Lower leg skin (tissue), 3 donors: ENCODE data around the gene ZNF428.

Source experiments
- CTCF ChIP-seq, 3 donors: fragments of 450-650 bp; IDR thresholded peaks; one replicate each; pipeline ENCODE4 v1.5.1; 2016; ENCODE audit warnings: antibody characterized with exemption in 3 of 3, mild to moderate bottlenecking in 3 of 3, moderate library complexity in 2 of 3
- POLR2A ChIP-seq, 2 donors: fragments of 450-650 bp; IDR thresholded peaks; one replicate each; pipeline ENCODE4 v1.6.1; 2016 to 2017; ENCODE audit warnings: antibody characterized with exemption in 2 of 2, mild to moderate bottlenecking in 1 of 2, moderate library complexity in 1 of 2

- no peak for TF ChIP-seq POLR2A (IDR thresholded peaks at IDR 0.05)
- no peak for TF ChIP-seq CTCF (IDR thresholded peaks at IDR 0.05)
These were observed 19.6 kb upstream of the ZNF428 start for GRCh38 chr19:43638995-43639518.
